ENCODE results near the gene BANP.

DNA sequence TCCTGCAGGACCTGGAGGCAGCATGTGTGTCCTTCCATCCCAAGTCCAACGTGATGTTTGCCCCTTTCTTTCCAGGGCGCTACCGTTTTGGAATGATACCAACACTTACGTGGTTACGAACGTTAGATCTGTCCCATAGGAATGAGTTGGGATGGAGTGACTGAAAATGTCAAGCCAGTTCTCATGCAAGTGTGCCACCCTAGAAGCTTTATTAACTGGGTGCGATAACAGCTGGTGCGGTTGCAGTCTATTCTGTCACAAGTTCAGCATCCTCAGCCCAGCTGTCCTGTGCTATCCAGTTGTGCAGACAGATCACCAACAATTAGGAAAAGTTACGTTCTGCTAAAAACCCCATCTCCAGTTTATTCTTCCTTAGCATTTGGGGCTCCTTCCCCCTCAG lies 52.5 kb downstream of the BANP start:
- TF ChIP-seq, protein P1, sequence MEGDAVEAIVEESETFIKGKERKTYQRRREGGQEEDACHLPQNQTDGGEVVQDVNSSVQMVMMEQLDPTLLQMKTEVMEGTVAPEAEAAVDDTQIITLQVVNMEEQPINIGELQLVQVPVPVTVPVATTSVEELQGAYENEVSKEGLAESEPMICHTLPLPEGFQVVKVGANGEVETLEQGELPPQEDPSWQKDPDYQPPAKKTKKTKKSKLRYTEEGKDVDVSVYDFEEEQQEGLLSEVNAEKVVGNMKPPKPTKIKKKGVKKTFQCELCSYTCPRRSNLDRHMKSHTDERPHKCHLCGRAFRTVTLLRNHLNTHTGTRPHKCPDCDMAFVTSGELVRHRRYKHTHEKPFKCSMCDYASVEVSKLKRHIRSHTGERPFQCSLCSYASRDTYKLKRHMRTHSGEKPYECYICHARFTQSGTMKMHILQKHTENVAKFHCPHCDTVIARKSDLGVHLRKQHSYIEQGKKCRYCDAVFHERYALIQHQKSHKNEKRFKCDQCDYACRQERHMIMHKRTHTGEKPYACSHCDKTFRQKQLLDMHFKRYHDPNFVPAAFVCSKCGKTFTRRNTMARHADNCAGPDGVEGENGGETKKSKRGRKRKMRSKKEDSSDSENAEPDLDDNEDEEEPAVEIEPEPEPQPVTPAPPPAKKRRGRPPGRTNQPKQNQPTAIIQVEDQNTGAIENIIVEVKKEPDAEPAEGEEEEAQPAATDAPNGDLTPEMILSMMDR (IDR thresholded peaks at IDR 0.05) = no peak
- no peak for TF ChIP-seq POLR2A (IDR thresholded peaks at IDR 0.05)
